Mononuclear cell (primary cell): ENCODE results near the gene E4F1. TPM values are rescaled to one million over a fixed set of nuclear protein-coding genes. Genes with fewer than 3 reads are reported as not detected.
A peak's percentile ranks its signal among the peaks of the same experiment; 100 is the strongest.
"Not testable (repeated sequence)": the region's sequence is repeated elsewhere in the genome, so short reads cannot be mapped to it uniquely, and the experiment has no call there.

Experiments used
- H3K27me3 ChIP-seq: 2 replicates; pipeline ENCODE4 v1.6.0; 2011; ENCODE audit warnings: low read length, control low read depth; ENCODE audit not compliant: insufficient read depth
- H3K4me1 ChIP-seq: 2 replicates; pipeline ENCODE4 v1.5.1; 2011; ENCODE audit warnings: mild to moderate bottlenecking, low read length, control low read depth; ENCODE audit not compliant: insufficient read depth
- H3K4me3 ChIP-seq: 2 replicates; pipeline ENCODE4 v1.5.1; 2011; ENCODE audit warnings: mild to moderate bottlenecking, low read length, moderate library complexity
- H3K9me3 ChIP-seq: 2 replicates; pipeline ENCODE4 v1.5.1; 2011; ENCODE audit warnings: low read depth, mild to moderate bottlenecking, control low read depth, low read length
- total RNA-seq: library from RNA; depleted of rRNA; stranded (reverse); fragments of >200 nt; gene quantifications from one replicate; pipeline ENCODE4 v1.2.3, GENCODE V29; 2012

The E4F1 gene
- total RNA-seq, 1 donor: 14.0 TPM

- Histone ChIP-seq H3K9me3 (no peaks in the 10 kb centered on the region), H3K4me1 (peaks cover 17% of the 10 kb centered on the region), H3K27me3 (no peaks in the 10 kb centered on the region)
These were observed 29.9 kb downstream of the E4F1 start for GRCh38 chr16:2253293-2253692.

DNA sequence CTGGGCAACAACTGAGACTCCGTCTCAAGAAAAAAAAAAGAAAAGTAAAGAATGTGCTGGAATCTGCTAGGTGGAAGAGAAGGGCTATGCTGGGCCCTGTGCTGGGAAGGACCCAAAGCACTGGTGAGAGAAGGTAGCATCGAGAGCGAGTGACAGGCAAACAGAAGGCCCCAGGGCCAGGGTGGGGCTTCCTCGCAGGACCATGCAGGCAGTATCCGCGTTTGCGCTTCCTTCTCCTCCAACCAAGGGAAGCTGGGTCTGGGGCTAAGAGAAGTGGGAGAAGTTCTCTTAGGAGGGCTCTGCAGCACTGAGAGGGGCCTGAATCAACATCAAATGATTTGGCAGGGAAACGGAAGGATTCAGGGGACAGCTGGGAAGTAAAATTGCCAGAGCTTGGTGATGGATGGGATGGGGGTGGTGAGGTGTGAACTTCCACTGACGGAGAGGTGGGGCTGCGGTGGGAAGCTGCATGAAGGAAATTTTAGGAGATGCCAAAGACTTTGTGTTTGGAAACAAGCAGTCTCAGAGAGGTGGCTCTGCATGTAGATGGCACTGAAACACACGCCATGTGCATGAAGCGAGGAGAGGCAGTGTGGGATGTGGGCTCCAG, 33.2 kb downstream of the E4F1 start:
- Histone ChIP-seq H3K9me3 (no peaks in the 10 kb centered on the region), H3K4me3 (no peak overlapping the region), H3K27me3 (no peaks in the 10 kb centered on the region), H3K4me1 (peaks cover 6% of the 10 kb centered on the region)

More at GRCh38 chr16:2253293-2253692, 29.9 kb downstream of the E4F1 start:
- H3K4me3 ChIP-seq: no peak overlapping the region

DNA sequence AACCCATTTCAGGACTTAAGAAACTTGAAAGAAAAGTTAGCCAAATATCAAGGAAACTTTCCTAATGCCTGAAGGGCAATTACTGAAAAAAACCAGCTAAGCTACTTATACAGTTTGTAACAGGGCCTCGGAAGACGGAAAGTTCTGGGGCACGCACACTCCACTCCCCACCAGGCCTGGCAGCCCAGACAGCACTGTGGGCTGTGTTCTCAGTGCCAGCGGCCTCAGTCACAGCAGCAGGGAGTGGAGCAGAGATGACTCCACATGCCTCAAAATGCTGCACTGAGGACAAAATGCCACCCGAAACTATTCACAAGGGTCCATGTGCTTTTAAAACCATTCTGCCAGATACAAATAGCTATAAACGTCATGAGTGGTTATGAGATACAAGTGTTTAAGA, 34.3 kb downstream of the E4F1 start:
- Histone ChIP-seq H3K9me3 (no peaks in the 10 kb centered on the region), H3K27me3 (no peaks in the 10 kb centered on the region), H3K4me1 (no peaks in the 10 kb centered on the region), H3K4me3 (no peak overlapping the region)

- H3K9me3 ChIP-seq, H3K4me1 ChIP-seq, H3K4me3 ChIP-seq: not testable (repeated sequence)
These were observed 35.1 kb downstream of the E4F1 start for GRCh38 chr16:2258530-2258929.

GRCh38 chr16:2260250-2260649, 36.9 kb downstream of the E4F1 start:
- no peaks in the 10 kb centered on the region for H3K9me3 ChIP-seq
- no peak overlapping the region for H3K4me3 ChIP-seq
- H3K4me1 ChIP-seq: no peaks in the 10 kb centered on the region
- no peaks in the 10 kb centered on the region for H3K27me3 ChIP-seq

More at GRCh38 chr16:2258530-2258929, 35.1 kb downstream of the E4F1 start:
- H3K27me3 ChIP-seq: not testable (repeated sequence)

- H3K9me3 ChIP-seq: not testable (repeated sequence)
- H3K4me1 ChIP-seq: peaks cover 15% of the 10 kb centered on the region
These were observed 39.6 kb downstream of the E4F1 start for GRCh38 chr16:2263026-2263425.

GRCh38 chr16:2266887-2267286, 43.5 kb downstream of the E4F1 start:
- peak overlapping the region; percentile 79 for H3K4me3 ChIP-seq
- H3K9me3 ChIP-seq, H3K27me3 ChIP-seq: not testable (repeated sequence)

More at GRCh38 chr16:2263026-2263425, 39.6 kb downstream of the E4F1 start:
- H3K4me3 ChIP-seq, H3K27me3 ChIP-seq: not testable (repeated sequence)

DNA sequence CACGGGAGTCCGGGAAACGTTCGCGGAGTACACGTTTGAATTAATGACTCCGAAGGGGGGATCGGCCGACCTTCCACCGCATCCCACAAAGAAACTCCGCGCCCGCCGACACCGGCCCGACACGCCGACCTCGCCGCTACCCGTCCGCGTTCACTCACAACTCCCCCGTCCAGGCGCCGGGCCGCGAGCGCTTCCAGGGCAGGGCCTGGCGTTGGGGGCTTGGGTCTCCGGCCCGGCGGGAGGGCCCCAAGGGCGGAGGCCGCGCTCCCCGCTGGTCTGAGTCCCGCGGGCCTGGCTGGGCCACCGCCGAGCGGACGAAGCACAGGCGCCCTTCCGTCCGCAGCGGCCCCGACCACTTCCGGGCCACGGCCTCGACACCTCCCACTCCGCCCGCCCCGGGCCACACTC, 44.1 kb downstream of the E4F1 start:
- Histone ChIP-seq H3K4me3 (peak overlapping the region; percentile 79), H3K4me1 (peaks cover 33% of the 10 kb centered on the region)
- H3K27me3 ChIP-seq, H3K9me3 ChIP-seq: not testable (repeated sequence)

More at GRCh38 chr16:2266887-2267286, 43.5 kb downstream of the E4F1 start:
- H3K4me1 ChIP-seq: peaks cover 29% of the 10 kb centered on the region

GRCh38 chr16:2267913-2268666, 44.7 kb downstream of the E4F1 start, which contains the start of gene RNPS1:
Gene RNPS1 (minus strand): TSS chr16:2268126. CDS start chr16:2264643, 3,483 bp downstream.
- peak within 1 kb of the TSS; percentile 79 for H3K4me3 ChIP-seq
- no peaks in the 10 kb centered on the region for H3K27me3 ChIP-seq
- no peaks in the 10 kb centered on the region for H3K9me3 ChIP-seq
- peaks cover 35% of the 10 kb centered on the region for H3K4me1 ChIP-seq

DNA sequence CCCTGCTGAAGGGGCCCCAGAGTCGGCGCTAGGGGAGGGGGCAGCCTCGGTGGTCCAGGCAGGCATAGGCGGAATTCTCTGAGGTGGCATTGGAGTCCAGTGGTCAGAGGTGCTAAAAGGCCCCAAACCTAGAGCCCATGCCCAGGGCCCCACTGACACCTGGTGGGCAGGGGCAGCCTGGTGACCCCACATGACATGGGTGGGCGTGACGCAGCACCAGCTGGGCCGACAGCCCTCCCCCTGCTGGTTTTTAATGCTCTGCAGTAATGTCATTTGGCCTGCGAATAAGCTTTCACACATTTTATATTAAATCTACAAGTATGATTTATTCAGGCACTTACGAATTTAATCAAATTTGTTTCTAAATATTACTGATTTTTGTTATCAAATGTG, 46.7 kb downstream of the E4F1 start:
- no peaks in the 10 kb centered on the region for H3K27me3 ChIP-seq
- H3K4me1 ChIP-seq: peaks cover 35% of the 10 kb centered on the region
- H3K4me3 ChIP-seq: no peak overlapping the region
- no peaks in the 10 kb centered on the region for H3K9me3 ChIP-seq

- Histone ChIP-seq H3K27me3 (no peaks in the 10 kb centered on the region), H3K4me1 (peaks cover 30% of the 10 kb centered on the region), H3K4me3 (no peak overlapping the region), H3K9me3 (no peaks in the 10 kb centered on the region)
These were observed 47.4 kb downstream of the E4F1 start for GRCh38 chr16:2270588-2271470.

DNA sequence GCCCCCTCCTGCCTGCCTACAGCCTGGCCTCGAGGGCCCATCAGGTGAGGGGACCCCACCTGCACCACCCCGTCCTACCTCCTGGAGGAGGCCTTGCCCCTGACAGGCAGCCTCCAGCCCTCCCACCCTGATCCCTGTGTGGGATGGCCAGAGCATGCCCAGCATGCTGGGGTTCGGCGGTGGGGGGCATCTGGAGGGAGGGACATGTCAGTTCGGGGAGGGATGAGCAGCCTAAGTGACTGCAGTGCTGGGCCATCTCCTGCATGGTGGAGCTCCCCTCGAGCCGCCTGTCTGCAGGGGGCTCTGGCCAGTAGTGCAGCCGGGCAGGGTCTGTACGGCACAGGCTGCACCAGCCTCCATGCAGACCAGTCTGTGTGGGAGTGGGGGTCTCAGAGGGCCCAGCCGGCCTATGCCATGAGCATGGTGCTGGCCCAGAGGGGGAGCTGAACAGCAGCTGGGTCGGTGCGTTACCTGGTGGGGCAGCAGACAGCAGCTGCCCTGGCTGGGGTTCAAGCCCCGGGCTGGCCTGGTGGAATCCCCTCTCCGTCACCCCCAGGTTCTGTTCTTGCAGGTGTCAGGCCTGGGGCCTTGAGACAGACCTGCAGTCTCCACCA, 48.6 kb downstream of the E4F1 start:
- Histone ChIP-seq H3K4me1 (peaks cover 21% of the 10 kb centered on the region), H3K9me3 (no peaks in the 10 kb centered on the region), H3K27me3 (no peaks in the 10 kb centered on the region), H3K4me3 (no peak overlapping the region)

- H3K4me3 ChIP-seq: no peak overlapping the region
- H3K27me3 ChIP-seq: no peaks in the 10 kb centered on the region
- H3K9me3 ChIP-seq: no peaks in the 10 kb centered on the region
- H3K4me1 ChIP-seq: peaks cover 19% of the 10 kb centered on the region
These were observed 50.1 kb downstream of the E4F1 start for GRCh38 chr16:2273484-2273883.

GRCh38 chr16:2273931-2274330, 50.5 kb downstream of the E4F1 start:
- H3K9me3 ChIP-seq: no peaks in the 10 kb centered on the region
- no peaks in the 10 kb centered on the region for H3K27me3 ChIP-seq
- no peak overlapping the region for H3K4me3 ChIP-seq
- peaks cover 16% of the 10 kb centered on the region for H3K4me1 ChIP-seq
